Smooth muscle cell (in vitro differentiated cells): ENCODE results near the gene BMP6. TPM values are rescaled to one million over a fixed set of nuclear protein-coding genes. Genes with fewer than 3 reads are reported as not detected.

Experiments
- DNase-seq: peaks from one replicate; lab custom pipeline; 2025; ENCODE audit not compliant: unreplicated experiment; lab: John Stamatoyannopoulos, UW
- H2AFZ ChIP-seq: fragments of 200-600 bp; sonication (generic); 2 replicates; pipeline ENCODE4 v1.6.0; 2016; ENCODE audit warnings: antibody characterized with exemption, low read depth, mild to moderate bottlenecking
- H3F3A ChIP-seq: fragments of 200-600 bp; sonication (generic); 2 replicates; pipeline ENCODE4 v1.6.0; 2017; ENCODE audit warnings: antibody characterized with exemption, low read depth
- H3K27ac ChIP-seq: fragments of 200-600 bp; sonication (generic); 2 replicates; pipeline ENCODE4 v1.5.1; 2016; ENCODE audit warnings: low read depth, mild to moderate bottlenecking
- H3K27me3 ChIP-seq: fragments of 200-600 bp; sonication (generic); 2 replicates; pipeline ENCODE4 v1.6.1; 2016; ENCODE audit warnings: low read depth, mild to moderate bottlenecking
- H3K36me3 ChIP-seq: fragments of 200-600 bp; sonication (generic); 2 replicates; pipeline ENCODE4 v1.5.1; 2016; ENCODE audit warnings: low read depth
- H3K4me1 ChIP-seq: fragments of 200-600 bp; sonication (generic); 2 replicates; pipeline ENCODE4 v1.5.1; 2016; ENCODE audit warnings: low read depth
- H3K4me2 ChIP-seq: fragments of 200-600 bp; sonication (generic); 2 replicates; pipeline ENCODE4 v1.6.0; 2016; ENCODE audit warnings: mild to moderate bottlenecking
- H3K4me3 ChIP-seq: fragments of 200-600 bp; sonication (generic); 2 replicates; pipeline ENCODE4 v1.5.1; 2016; ENCODE audit warnings: mild to moderate bottlenecking
- H3K79me2 ChIP-seq: fragments of 200-600 bp; sonication (generic); 2 replicates; pipeline ENCODE4 v1.6.0; 2016; ENCODE audit warnings: low read depth, mild to moderate bottlenecking
- H3K9ac ChIP-seq: fragments of 200-600 bp; sonication (generic); 2 replicates; pipeline ENCODE4 v1.6.0; 2016; ENCODE audit warnings: low read depth
- H3K9me3 ChIP-seq: fragments of 200-600 bp; sonication (generic); replicated peaks from 2 replicates; pipeline ENCODE4 v1.5.1; 2016; ENCODE audit warnings: low read depth
- H4K20me1 ChIP-seq: fragments of 200-600 bp; sonication (generic); 2 replicates; pipeline ENCODE4 v1.6.0; 2016; ENCODE audit warnings: low read depth
- WGBS: methylation state at CpG from one replicate; pipeline ENCODE4 v1.1.7; 2016; ENCODE audit warnings: low lambda C conversion rate; 5-methylcytosine and 5-hydroxymethylcytosine counted together
- polyA plus RNA-seq: library from polyadenylated mRNA; unstranded; fragments of >200 nt; fragmentation: Nextera tagmentation; extraction: Ambion mirVana; gene quantifications from 2 replicates; pipeline ENCODE4 v1.2.1, GENCODE V29; 2016
- total RNA-seq: library from RNA; depleted of rRNA; stranded (reverse); fragments of >200 nt; gene quantifications from 2 replicates; pipeline ENCODE4 v1.2.3, GENCODE V29; 2014
- TF ChIP-seq, protein P1 (sequence below): fragments of 200-600 bp; sonication (generic); IDR thresholded peaks from 2 replicates; pipeline ENCODE4 v1.5.1; 2017; ENCODE audit warnings: borderline replicate concordance, mild to moderate bottlenecking, antibody characterized with exemption; ENCODE audit not compliant: insufficient read depth, poor library complexity, severe bottlenecking

BMP6 gene
- total and polyA plus RNA-seq, 2 experiments from 2014 or later, result 14.5 to 17.0 TPM

- Histone ChIP-seq H2AFZ (no peak overlapping the region), H3K36me3 (peaks cover 24% of the 10 kb centered on the region), H3K27me3 (no peaks in the 10 kb centered on the region), H3K4me2 (no peak overlapping the region), H3K9me3 (no peaks in the 10 kb centered on the region), H3K4me3 (no peak overlapping the region), H3K79me2 (peaks cover 17% of the 10 kb centered on the region), H3F3A (peaks cover 9% of the 10 kb centered on the region), H3K27ac (no peak overlapping the region), H3K4me1 (peaks cover 7% of the 10 kb centered on the region), H4K20me1 (peaks cover 99% of the 10 kb centered on the region), H3K9ac (no peak overlapping the region)
- DNase-seq, result no peak
- WGBS, result 41% methylated on average over 4 of the region's 4 CpGs
- TF ChIP-seq, protein P1, sequence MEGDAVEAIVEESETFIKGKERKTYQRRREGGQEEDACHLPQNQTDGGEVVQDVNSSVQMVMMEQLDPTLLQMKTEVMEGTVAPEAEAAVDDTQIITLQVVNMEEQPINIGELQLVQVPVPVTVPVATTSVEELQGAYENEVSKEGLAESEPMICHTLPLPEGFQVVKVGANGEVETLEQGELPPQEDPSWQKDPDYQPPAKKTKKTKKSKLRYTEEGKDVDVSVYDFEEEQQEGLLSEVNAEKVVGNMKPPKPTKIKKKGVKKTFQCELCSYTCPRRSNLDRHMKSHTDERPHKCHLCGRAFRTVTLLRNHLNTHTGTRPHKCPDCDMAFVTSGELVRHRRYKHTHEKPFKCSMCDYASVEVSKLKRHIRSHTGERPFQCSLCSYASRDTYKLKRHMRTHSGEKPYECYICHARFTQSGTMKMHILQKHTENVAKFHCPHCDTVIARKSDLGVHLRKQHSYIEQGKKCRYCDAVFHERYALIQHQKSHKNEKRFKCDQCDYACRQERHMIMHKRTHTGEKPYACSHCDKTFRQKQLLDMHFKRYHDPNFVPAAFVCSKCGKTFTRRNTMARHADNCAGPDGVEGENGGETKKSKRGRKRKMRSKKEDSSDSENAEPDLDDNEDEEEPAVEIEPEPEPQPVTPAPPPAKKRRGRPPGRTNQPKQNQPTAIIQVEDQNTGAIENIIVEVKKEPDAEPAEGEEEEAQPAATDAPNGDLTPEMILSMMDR, result no peak
These were observed 174.0 kb downstream of the BMP6 start for GRCh38 chr6:7899889-7900213.

DNA sequence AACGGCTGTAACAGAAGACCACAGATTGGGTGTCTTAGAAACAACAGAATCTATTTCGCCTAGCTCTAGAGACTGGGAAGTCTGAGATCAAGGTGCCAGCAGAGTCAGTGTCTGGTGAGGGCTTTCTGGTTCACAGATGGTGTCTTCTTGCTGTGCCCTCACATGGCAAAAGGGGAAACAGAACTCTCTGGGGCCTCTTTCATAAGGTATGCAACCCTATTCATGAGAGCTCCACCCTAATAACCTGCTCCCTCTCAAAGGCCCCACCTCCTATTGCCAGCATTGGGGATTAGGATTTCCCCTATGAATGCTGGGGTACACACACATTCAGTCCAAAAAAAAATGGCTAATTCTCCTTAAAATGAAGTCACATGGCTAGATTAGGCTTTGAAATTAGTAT, 174.7 kb downstream of the BMP6 start:
- Histone ChIP-seq H4K20me1 (peaks cover 99% of the 10 kb centered on the region), H3F3A (peaks cover 9% of the 10 kb centered on the region), H3K79me2 (peaks cover 24% of the 10 kb centered on the region), H3K4me2 (no peak overlapping the region), H3K27me3 (no peaks in the 10 kb centered on the region), H3K27ac (no peak overlapping the region), H3K9ac (no peak overlapping the region), H3K4me1 (peaks cover 7% of the 10 kb centered on the region), H3K36me3 (peaks cover 24% of the 10 kb centered on the region), H2AFZ (no peak overlapping the region), H3K9me3 (no peaks in the 10 kb centered on the region), H3K4me3 (no peak overlapping the region)
- WGBS, result 89% methylated on average over 2 of the region's 2 CpGs
- DNase-seq, result no peak
- TF ChIP-seq, protein P1, result no peak

- no peak overlapping the region for H3K4me3 ChIP-seq
- H3K79me2 ChIP-seq, result peaks cover 29% of the 10 kb centered on the region
- H3K4me2 ChIP-seq, result no peak overlapping the region
- no peak overlapping the region for H2AFZ ChIP-seq
- H4K20me1 ChIP-seq, result peaks cover 99% of the 10 kb centered on the region
- H3K4me1 ChIP-seq, result peaks cover 7% of the 10 kb centered on the region
- H3F3A ChIP-seq, result peaks cover 9% of the 10 kb centered on the region
- TF ChIP-seq, protein P1, result no peak
- H3K9ac ChIP-seq, result no peak overlapping the region
- no peak for DNase-seq
- H3K27me3 ChIP-seq, result no peaks in the 10 kb centered on the region
- no peaks in the 10 kb centered on the region for H3K9me3 ChIP-seq
- 97% methylated on average over 9 of the region's 9 CpGs for WGBS
- peaks cover 20% of the 10 kb centered on the region for H3K36me3 ChIP-seq
- H3K27ac ChIP-seq, result no peak overlapping the region
These were observed 175.2 kb downstream of the BMP6 start for GRCh38 chr6:7901056-7901455.

DNA sequence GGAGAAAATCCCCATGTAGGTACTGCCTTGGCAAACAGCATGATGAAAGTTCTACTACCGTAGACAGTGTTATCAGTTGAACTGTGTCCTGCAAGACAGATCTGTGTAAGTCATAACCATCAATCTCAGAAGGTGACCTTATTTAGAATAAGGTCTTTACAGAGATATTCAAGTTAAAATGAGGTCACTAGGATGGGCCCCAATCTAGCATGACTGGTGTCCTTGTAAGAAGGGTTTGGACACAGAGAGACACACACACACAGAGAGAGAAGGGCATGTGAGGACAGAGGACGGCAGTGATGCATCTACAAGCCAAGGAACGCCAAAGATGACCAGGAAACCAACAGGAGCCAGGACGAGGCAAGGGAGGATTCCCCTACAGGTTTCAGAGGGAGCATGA, 175.9 kb downstream of the BMP6 start:
- H3K36me3 ChIP-seq, result peaks cover 13% of the 10 kb centered on the region
- TF ChIP-seq, protein P1, result no peak
- H4K20me1 ChIP-seq, result peaks cover 99% of the 10 kb centered on the region
- no peak for DNase-seq
- H3K27ac ChIP-seq, result no peak overlapping the region
- no peak overlapping the region for H2AFZ ChIP-seq
- no peak overlapping the region for H3K4me2 ChIP-seq
- peaks cover 7% of the 10 kb centered on the region for H3K4me1 ChIP-seq
- no peak overlapping the region for H3K4me3 ChIP-seq
- H3K79me2 ChIP-seq, result peaks cover 36% of the 10 kb centered on the region
- no peak overlapping the region for H3K9ac ChIP-seq
- H3K27me3 ChIP-seq, result no peaks in the 10 kb centered on the region
- no peaks in the 10 kb centered on the region for H3K9me3 ChIP-seq
- peaks cover 9% of the 10 kb centered on the region for H3F3A ChIP-seq
- WGBS, result 95% methylated on average over 4 of the region's 4 CpGs
